H4 (cell line): ENCODE results near the gene LINGO4. TPM values are rescaled to one million over a fixed set of nuclear protein-coding genes. Genes with fewer than 3 reads are reported as not detected.

Experiments
- DNase-seq: peaks from one replicate; pipeline ENCODE4 v3.0.0-alpha.2; 2015; ENCODE audit warnings: low spot score
- total RNA-seq: library from RNA; depleted of rRNA; stranded (reverse); fragments of >200 nt; shearing (Covaris generic); gene quantifications from 2 replicates; pipeline ENCODE4 v1.2.3, GENCODE V29; 2014; rRNA removed

Gene LINGO4, protein sequence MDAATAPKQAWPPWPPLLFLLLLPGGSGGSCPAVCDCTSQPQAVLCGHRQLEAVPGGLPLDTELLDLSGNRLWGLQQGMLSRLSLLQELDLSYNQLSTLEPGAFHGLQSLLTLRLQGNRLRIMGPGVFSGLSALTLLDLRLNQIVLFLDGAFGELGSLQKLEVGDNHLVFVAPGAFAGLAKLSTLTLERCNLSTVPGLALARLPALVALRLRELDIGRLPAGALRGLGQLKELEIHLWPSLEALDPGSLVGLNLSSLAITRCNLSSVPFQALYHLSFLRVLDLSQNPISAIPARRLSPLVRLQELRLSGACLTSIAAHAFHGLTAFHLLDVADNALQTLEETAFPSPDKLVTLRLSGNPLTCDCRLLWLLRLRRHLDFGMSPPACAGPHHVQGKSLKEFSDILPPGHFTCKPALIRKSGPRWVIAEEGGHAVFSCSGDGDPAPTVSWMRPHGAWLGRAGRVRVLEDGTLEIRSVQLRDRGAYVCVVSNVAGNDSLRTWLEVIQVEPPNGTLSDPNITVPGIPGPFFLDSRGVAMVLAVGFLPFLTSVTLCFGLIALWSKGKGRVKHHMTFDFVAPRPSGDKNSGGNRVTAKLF
- total RNA-seq: not detected in 2 replicates

DNA sequence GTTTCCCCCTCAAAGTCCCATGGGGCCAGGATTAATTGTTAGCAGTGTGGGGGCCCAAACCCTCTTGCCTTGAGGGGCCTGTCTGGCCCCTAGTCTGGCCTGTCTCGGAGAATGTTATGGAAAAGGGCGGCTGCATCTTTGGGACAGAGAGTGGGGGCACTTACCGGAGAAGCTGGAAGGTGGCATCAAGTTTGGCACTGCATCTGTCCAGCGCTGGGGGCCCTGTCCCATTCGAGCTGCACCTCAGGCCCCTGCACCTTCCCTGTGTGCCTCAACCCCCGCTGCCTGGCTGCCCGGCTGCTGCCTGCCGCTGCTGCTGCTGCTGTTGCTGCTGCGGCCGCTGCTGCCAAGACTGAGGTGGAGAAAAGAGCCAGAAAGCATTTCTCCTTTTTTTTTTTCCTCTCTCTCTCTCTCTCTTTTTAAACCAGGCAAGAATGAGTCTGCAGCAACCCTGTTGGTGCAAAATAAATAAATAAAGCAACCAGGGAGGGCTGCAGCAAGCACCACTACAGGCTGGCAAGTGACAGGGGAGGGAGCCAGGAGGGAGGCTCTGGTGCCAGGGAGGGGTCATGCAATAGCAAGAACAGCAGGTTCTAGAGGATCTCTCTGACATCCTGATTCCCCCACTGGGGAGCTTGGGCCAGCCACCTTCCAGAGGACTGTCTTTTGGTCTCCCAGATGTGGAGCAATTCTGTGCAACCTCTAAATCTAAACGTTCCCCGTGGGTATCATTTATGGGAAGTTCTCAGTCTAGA is at the start of gene LINGO4:
Gene LINGO4 (minus strand): TSS at position 354 of the 755 bp plus-strand sequence. CDS start 2,715 bp downstream, outside the sequence.
- DNase-seq: no peak

DNA sequence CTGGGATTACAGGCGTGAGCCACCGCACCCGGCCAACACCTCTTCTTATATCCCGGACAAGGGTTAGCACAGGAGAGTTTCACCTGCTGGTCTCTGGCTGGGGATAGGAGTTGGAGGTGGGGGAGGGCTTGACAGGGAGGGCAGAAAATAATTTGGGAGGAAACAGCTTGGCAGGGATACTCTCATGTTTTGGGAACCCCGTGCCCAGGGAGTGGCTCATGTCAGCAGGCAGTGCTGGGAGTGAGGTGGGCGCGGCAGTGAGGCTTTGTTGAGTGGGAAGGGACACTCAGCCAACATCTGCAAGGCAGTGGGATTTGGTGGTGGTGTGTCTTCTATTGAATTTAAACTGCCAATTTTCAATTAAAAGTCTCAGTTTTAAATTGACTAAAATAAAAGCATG is 49.4 kb upstream of the LINGO4 start:
- DNase-seq: no peak

DNA sequence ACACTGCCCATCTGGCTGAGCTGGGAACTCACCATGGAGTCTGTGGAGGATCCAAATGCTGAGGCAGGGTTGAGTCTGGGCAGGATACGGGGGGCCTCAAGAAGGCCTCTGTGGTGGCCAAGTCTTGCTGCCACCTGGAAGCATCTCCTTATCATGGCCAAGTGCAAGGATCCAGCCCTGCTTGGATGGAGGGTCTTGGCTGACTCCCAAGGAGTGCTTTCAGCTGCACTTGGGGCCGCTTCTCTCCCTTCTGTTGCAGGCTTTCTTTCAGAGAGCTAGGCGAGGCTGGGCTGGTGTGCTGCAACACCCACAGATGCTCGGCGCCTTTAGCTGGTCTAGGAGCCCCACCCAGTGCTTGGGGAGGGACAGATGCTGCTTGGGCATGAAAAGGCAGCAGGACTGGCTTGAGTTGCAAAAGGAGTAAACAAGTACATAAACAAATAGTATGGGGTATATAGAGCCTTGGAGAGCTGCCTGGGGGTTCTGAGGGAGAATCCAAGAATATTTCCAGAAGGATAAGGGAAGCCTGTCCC is 48.3 kb upstream of the LINGO4 start, which contains the start of gene THEM5:
Gene THEM5 (minus strand): TSS at position 302 of the 533 bp plus-strand sequence. CDS start 147 bp downstream, at position 155.
- no peak for DNase-seq

DNA sequence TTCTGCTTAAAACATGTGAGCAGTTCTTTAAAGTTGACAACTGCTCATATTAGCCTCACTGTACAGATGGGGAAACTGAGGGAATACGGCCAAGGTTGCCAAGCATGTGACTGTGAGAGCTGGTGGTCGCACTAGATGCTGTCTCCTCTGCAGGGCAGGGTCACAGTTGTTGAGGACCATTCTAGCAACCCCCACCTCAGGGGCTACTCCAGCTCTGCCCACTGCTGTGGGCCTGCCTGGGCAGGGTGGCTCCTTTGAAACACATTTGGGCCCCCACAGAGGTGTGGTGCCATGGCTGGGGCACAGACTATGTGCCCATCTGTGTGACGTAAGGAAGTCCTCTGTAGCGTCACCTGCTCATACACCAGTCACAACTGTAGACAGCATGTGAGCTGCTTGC is 47.5 kb upstream of the LINGO4 start:
- no peak for DNase-seq

DNA sequence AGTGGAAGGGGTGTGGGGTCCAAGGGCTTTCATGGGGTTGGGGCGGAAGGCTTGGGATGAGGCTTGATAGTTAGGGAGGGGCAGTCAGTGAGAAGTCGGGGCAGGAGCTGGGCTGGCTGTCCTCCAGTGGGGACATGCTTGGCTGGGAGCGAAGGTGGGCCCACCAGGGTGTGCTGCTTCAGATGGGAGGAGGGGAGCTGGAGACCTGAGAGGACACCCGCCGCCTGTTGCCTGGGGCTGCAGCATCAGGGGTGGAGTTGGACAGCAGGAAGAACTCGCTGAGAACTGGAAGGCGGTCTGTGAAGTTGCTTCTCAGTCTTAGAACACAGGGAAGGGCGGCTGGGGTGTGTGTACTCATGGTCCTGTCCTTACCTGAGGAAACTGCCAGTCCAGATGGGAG is 46.7 kb upstream of the LINGO4 start:
- no peak for DNase-seq

DNA sequence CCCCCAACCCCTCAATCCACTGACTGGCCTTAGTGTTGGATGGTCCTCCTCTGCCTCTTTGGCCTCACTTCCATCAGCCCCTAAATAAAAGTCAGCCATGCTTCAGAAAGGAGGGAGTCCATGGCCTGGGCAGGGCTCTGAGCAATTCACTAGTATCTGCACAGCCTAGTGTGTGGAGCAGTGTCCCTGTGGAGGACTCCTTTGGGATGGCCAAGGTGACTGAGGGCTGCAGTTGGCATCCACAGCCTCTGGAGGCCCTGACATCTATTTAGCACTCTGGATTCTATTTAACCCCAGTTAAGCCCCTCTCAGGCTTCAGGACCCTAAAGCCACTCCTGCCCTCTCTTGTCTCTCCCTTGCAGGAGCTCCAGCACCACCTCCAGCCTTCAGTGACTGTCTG is 44.7 kb upstream of the LINGO4 start:
- DNase-seq: no peak

DNA sequence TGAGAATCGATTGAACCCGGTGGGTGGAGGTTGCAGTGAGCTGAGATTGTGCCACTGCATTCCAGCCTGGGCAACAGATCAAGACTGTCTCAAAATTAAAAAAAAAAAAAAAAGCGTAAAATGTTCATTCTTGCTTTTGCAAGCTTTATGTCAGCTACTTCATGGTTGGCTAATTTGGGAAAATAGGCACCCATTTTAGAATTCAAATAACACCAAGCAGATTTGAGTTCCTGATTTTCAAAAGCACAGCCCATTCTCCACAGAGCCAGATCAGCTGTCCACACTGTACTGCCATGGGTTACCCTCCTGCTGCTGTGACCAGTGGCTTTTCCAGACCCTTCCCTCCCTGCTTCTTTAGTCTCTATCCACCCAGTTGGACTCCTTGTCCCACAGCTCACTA is 43.9 kb upstream of the LINGO4 start:
- no peak for DNase-seq

DNA sequence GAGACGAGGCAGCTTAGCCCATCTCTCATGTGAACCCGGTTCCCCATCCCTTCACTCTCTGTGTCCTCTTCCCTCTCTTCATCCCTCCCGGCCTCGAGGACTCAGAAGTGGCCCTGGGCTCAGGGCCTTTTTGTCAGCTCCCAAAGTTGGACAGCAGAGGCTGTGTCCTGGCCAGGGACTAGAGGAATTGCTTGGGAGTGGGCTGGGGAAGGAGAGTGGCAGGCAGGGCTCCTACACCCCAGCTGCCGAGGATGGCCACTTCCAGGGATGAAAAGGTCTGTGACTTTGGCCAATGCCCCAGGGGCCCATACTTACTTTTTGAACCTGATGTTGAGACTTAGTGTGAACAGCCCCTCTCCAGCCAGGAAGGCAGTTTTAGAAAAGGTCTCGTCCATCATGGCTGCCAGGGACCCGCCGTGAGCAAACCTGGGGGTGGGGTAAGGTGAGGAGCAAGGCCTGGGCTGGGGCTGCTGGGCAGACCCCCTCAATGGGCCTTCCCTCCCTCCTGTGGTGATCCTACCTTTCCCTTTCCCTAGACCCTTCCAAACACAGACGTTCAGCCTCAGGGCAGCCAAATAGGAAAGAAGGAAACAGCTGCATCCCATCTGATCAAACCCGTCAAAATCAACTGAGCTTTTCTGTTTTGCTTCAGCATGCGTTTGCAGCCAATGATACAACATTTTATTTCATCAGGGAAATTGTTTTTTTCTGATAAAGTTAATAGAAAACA is 42.8 kb upstream of the LINGO4 start:
- no peak for DNase-seq

DNA sequence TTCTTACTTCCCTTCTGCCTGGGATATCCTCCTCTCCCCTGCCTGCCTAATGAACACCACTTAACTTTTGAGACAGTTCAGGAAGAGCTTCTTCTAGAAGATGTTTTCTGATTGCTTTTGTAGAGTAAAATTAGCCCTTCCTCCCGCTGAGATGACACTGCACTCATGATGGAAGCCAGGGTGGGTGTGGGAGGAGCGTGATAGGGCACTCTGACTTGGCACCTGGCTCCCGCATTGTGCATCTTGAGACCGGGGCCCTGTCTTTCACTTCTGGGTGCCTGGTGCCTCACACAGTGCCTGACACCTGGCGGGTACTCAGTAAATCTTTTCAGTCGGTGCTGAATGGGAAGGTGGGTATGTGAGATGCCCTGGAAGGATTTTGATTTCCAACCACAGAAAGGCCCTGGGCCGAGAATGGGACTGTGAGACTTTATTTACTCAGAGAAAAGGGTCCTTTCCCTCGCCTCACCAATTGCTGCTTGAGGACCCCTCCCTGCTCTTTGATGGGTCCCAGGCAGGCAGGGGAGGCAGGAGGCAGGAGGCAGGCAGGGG is 41.5 kb upstream of the LINGO4 start:
- DNase-seq: no peak

DNA sequence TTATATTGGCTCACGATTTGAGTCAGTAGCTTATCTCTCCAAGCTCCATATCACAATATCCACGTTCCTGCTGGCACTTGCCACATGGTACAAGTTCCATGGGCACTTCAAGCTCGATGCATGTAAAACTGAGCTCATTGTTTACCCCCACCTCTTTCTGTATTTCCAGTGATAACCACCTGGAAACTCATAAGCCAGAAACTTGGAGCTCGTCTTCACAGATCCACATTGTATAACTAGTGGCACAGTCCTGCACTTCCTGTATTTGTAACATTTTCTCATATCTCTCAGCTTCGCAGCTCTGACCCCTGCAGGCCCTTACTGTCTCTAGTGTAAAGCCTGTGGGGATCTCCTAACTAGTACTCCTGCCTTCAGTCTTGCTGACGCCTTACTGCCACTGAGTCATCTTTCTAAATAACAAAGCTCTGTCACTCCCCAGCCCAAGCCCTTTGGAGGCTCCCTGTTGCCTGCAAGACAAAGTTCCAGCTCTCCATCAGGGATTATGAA is 40.9 kb upstream of the LINGO4 start:
- DNase-seq: peak; percentile 38

DNA sequence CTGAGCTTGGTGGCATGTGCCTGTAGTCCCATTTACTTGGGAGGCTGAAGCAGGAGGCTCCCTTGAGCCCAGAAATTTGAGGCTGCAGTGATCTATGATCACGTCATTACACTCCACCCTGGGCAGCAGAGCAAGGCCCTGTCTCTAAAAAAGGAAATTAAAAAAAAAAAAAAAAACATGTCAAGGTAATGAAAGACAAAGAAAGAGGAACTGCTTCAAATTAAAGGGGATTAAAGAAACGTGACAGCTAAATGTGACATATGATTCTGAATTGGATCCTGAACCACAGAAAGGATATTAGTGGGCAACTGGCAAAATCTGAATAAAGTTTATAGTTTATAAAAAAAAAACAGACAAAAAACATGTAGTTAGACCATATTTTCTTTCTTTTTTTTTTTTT is 38.2 kb upstream of the LINGO4 start:
- no peak for DNase-seq

DNA sequence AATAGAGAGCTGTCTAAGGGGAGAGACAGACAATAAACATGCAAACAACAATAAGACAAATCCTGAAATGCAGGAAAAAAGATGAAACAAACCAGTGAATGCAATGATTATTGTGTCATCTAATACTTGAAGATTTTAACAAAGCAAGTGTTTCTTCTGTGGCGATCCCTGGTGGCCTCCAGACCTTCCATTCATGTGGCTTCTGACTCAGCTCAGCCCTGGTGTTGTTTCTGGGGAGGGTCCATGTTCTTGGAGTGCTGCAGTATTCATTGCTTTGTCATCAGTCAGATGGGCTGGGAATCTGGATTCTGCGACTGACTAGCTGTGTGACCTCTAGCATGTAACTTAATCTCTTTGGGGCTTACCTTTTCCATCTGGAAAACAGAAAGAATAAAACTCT is 35.9 kb upstream of the LINGO4 start:
- no peak for DNase-seq

DNA sequence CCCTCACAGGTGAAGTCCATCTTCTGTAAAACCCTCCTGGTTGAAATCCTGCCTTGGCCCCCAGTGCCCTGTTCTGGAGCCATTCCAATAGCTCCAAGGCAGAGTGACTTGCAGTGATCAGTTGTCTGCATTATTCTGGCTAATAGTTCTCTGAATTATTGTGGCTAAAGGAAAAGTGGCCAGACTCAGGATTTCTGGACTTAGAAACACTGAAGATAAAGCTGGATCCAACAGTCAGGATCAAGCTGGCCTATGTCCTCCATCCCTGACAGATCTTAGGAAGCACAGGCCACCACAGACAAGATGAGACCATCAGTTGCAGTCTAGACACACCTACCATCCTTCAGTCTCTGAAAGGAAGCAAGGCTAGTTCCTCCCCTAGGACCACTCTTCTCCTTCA is 35.2 kb upstream of the LINGO4 start:
- DNase-seq: no peak

DNA sequence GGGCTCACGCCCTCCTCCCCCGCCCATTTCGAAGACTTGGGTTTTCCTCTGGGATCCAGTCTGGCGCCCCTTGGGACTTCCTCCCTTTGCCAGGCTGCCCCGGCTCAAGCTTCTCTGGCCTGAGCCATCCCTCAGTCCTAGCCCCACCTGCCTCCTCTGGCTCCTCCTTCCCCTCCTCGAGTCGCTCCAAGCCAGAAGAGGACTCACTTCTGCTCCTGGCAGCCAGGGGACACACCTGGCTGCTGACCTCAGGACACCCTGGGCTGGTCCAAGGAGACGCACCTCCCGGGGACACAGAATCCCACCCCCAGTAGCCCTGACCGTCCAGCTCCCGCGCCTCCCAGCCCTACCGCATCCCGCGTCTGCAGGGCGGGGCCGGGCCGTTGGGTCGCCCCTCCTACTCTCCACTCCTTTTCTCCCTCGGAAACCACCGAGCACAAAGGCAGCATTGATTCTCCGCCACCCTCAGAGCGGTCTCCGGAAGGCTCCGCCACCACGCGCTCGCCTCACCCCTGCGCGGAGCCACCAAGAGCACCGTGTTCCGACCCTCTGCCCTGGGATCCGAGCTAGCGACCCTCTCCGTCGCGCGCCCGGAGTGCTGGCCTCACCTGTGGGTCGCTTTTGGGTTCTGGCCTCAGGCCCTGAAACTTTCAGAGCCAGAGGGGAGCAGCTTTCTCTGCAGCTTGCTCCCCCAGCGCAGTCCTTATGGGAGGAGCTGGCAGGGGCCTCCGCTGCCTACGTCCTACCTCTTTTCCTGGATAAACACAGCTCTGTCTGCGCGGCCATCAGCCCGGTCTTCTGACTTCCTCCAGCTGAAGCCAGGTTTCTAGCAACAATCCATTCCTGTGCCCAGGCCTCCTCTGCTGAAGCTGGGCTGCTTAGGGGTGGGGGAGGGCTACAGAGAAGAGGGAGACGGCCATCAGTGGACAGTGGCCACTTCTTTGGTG is 34.5 kb upstream of the LINGO4 start, which contains the start of gene C2CD4D:
Gene C2CD4D (minus strand): TSS at position 364 of the 947 bp plus-strand sequence. CDS start 831 bp downstream, outside the sequence.
- DNase-seq: no peak

DNA sequence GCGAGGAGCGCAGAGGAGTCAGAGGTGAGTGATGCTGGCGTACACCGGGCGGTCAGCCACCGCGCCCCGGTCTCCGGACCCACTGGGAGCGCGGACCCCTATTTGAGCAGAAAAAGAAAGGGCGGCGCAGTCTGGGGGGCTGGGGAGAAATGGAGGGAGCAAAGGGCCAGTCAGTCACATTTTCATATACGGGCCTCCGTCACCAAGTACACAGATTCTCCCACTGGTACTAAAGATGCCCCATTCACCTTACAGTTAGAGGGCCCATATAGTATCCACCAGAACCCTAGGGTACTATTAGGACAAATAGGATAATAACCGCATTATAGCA is 33.8 kb upstream of the LINGO4 start:
- no peak for DNase-seq

DNA sequence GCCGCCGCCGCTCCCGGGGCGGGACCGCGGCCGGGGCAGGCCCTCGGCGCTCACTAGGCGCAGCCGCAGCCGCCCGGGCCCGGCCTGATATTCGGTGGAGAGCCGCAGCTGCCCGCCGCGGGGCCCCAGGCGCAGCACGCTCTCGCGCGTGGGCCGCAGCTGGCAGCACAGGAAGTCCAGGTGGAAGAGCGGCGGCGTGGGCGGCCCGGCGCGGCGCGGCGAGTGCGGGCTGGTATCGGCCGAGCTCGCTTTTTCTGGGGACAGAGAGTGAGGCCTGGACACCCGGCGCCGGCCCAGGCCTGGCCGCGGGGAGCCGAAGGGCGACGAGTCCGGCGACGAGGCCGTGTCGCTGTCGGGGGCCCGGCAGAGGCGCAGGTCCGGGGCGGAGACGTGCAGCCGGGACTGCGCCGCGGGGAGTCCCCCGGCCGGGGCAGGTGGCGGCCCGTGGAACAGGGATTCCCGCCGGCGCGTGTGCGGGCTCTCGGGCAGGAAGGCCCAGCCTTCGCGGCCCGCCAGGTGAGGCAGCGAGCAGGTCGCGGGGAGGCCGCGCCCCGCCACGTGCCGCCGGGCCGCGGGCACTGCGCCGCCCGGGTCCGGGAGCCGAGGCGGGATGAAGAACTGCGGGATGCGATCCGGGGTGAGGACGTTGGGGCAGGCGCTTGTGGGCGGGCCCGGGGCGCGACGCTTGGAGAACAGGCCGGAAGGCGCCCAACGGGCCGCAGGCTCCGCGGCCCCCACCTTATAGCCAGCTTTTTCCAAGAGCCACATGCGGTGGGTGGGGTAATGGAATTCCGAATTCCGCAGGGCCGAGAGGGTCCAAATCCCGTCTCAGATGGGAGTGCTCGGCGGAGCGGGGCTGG is 33.2 kb upstream of the LINGO4 start:
- DNase-seq: no peak

DNA sequence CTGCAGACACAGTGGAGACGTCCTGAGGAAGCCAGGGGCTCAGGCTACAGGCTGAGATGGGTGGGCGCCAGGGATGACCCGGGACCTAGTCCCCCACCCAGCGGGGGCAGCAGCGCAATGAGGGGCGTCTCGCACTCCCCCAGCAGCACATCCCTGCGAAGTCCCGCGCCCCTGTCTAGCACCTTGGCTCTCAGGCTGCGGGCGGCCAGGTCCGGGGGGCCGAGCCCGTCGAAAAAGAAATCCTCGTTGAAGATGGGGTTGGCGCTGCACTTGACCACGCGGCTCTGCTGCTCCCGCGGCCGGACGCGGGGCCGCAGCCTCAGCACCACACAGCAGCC is 32.6 kb upstream of the LINGO4 start:
- DNase-seq: no peak

DNA sequence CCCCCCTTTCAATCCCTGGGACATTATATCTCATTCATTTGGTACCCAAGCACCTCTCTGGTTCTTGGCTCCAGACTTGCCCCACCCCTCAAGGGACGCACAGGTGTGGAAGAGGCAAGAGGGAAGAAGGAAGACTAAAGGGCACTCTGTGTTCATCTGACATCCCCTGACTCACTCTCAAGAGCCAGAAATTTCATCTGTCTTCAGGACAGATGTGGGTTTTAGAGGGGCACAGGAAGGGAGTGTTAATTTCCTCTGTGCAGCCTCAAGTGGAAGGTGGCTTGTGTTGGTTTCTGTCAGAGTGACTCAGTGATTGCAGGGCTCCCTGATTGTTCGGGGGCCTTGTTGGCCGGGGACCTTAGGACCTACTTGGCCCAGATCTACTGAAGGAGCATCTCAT is 32.0 kb upstream of the LINGO4 start:
- no peak for DNase-seq

DNA sequence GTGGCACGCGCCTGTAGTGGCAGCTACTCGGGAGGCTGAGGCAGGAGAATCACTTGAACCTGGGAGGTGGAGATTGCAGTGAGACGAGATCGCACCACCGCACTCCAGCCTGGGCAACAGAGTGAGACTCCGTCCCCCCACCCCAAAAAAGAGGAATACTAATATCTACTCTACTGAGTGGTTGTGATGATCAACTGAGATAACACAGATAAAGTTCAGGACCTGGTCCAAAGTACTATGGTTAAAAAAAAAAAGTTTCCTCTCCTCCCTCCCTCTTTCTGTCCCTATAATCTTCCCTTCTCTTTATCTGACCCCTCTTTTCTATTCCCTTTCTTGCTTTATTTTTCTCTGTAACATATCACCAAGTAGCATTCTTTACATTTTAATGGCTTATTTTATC is 30.4 kb upstream of the LINGO4 start:
- no peak for DNase-seq
